ENCODE data around the gene MOGAT3.

MOGAT3 gene

DNA sequence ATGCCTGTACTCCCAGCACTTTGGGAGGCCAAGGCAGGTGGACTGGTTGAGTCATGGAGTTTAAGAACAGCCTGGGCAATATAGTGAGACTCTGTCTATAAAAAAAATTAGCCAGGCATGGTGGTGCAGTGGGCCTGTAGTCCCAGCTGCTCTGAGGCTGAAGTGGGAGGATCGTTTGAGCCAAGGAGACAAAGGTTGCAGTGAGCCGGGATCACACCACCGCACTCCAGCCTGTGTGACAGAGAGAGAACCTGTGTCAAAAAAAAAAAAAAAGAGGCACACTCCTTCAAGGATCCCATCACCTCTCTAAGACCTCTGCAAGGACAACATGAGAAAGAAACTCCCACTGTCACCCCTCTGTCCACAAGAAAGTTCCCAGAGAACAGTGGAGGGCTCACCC, 25.2 kb downstream of the MOGAT3 start:
- TF ChIP-seq, protein P1, sequence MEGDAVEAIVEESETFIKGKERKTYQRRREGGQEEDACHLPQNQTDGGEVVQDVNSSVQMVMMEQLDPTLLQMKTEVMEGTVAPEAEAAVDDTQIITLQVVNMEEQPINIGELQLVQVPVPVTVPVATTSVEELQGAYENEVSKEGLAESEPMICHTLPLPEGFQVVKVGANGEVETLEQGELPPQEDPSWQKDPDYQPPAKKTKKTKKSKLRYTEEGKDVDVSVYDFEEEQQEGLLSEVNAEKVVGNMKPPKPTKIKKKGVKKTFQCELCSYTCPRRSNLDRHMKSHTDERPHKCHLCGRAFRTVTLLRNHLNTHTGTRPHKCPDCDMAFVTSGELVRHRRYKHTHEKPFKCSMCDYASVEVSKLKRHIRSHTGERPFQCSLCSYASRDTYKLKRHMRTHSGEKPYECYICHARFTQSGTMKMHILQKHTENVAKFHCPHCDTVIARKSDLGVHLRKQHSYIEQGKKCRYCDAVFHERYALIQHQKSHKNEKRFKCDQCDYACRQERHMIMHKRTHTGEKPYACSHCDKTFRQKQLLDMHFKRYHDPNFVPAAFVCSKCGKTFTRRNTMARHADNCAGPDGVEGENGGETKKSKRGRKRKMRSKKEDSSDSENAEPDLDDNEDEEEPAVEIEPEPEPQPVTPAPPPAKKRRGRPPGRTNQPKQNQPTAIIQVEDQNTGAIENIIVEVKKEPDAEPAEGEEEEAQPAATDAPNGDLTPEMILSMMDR (IDR thresholded peaks at IDR 0.05; ENCODE audit: low read depth, low read length), result no peak
- no peak for DNase-seq (ENCODE audit: extremely low read depth, low read depth)

GRCh38 chr7:101174322-101174854, 26.4 kb downstream of the MOGAT3 start:
- TF ChIP-seq, protein P1 (IDR thresholded peaks at IDR 0.05; ENCODE audit: low read depth, low read length), result no peak
- no peak for DNase-seq (ENCODE audit: extremely low read depth, low read depth)

DNA sequence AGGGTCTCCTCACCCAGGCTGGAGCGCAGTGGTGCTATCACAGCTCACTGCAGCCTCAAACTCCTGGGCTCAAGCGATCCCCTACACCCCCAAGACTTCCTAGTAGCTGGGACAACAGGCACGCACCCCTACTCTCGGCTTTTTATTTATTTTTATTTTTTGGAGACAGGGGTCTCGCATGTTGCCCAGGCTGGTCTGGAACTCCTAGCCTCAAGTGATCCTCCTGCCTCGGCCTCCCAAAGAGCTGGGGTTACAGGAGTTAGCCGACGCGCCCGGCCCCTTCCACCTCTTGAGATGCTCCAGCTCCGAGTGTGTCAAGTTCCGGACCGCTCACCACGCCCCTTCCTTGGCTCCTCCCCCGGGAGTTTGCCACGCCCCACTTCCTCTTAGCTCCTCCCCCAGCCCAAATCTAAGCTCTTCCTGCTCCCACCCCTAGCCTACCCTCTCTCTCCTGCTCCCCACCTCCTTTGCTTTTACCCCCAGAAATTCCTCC, 27.0 kb downstream of the MOGAT3 start:
- TF ChIP-seq, protein P1 (IDR thresholded peaks at IDR 0.05; ENCODE audit: low read depth, low read length), result no peak
- no peak for DNase-seq (ENCODE audit: extremely low read depth, low read depth)

DNA sequence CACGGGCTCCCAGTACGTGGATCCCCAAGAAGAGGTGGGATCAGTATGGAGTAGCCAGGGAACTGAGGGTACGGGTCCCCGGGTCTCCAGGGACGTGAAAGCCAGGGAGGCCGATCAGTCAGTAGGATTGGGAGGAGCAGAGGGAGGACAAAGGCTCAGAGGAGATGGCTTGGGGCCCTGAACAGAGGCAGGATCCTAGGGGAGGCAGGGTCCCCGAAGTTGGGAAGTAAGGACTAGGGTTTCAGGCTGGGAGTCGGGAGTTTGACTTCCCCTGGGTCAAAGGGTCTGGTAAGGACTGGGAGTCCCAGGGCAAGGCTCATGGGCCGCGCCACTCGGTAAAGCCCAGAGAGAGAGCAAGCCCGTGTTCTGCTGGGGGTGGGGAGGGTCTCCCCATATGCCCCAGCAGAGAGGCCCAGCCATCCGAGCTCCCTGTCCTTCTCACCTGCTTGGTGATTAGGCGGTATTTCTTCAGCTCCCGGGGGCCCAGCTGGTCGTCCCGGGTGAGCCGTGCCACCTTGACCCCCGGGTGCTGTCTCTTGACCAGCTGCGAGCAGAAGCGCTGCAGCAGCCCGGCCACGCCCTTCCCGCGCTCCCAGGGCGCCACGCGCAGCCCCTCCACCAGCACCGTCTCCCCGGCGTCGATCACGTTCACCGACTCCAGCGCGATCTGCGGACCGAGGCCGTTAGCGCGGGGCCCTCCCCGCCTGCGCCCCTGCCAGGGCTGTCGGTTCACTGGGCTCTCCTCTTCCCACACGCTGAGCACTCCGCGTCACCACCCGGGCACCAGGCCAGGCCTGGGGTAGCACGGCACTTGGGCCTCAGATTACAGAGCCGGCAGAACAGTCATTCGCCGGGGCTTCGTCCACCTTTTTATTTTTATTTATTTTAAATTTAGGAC, 27.7 kb downstream of the MOGAT3 start:
- DNase-seq (ENCODE audit: extremely low read depth, low read depth), result no peak
- TF ChIP-seq, protein P1 (IDR thresholded peaks at IDR 0.05; ENCODE audit: low read depth, low read length), result no peak; the same call in 1 of the 2 replicates

DNA sequence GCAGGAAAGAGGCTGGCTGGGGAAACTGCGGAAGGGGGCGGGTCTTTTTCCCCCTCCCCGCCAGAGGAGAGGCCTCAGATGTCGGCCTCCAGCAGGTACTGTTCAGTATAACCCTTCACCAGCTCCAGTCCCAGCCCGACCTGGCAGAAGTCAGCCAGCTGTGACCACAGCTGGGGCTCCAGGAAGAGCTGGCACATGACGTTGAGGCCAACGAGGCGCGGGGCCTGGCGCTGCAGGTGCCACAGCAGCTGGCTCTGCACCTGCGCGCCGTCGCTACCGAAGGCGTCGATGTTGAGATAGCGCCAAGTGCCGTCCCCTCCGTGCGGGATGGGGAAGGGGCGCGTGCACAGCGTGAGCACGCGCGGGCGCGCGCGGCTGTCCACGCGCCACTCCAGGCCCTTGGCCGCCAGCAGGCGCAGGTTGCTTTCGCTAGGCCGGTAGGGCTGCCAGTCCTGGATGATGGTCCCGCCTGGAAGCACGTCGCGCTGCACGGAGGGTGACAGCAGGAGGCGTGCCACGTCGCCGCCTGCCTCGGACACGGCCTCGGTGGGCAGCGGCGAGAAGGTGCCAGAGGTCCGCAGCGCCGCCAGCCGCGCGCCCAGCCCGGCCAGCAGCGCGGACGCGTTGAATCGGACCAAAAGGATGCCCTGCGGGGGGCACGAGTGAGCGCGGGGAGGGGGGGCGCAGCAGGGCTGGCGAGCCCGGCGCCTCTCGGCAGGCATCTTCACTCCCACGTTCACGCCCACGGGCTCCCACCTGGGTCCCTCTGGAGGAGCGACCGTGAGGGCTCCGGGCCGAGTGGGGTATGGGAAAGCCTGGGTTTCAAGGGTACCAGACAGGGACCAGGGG, 28.6 kb downstream of the MOGAT3 start:
- DNase-seq (ENCODE audit: extremely low read depth, low read depth), result no peak
- TF ChIP-seq, protein P1 (IDR thresholded peaks at IDR 0.05; ENCODE audit: low read depth, low read length), result no peak; the same call in 1 of the 2 replicates

DNA sequence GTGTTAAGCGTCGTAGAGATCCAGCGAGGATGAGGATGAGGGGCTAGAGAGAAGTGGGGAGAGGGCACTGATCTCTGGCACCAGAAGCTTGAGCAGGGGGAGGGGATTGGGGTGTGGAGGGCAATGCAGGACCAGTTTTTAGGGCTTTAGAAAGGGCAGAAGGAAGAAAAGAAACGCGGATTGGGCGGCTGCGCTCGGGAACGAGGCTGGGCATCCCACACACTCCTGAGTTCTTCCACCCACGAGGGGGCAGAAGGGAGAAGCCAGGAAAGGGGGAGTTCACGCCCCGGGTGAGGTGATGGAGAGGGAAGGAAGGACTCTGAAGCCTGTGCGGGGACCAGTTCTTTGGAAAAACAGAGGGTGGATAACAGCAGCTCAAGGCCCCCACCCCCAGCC, 29.4 kb downstream of the MOGAT3 start:
- no peak for DNase-seq (ENCODE audit: extremely low read depth, low read depth)
- TF ChIP-seq, protein P1 (IDR thresholded peaks at IDR 0.05; ENCODE audit: low read depth, low read length), result peak; percentile 41
